HG03565 (cell line): Measurements from ENCODE around the gene IQCM.
"Not testable (repeated sequence)": the region's sequence is repeated elsewhere in the genome, so short reads cannot be mapped to it uniquely, and the experiment has no call there.

Experiments
- ATAC-seq: cut with Tn5 transposase; IDR thresholded peaks from one replicate; pipeline ENCODE4 v1.9.1; 2021; ENCODE audit warnings: mild to moderate bottlenecking, moderate library complexity; ENCODE audit not compliant: unreplicated experiment

Gene IQCM

GRCh38 chr4:149500806-149501205, 314.8 kb downstream of the IQCM start:
- no peak for ATAC-seq

GRCh38 chr4:149499726-149500125, 315.9 kb downstream of the IQCM start:
- ATAC-seq = no peak

- ATAC-seq = no peak
Measured at GRCh38 chr4:149498246-149498645, 317.4 kb downstream of the IQCM start.

- ATAC-seq = no peak
Measured at GRCh38 chr4:149493492-149493891, 322.2 kb downstream of the IQCM start.

GRCh38 chr4:149489321-149489720, 326.3 kb downstream of the IQCM start:
- no peak for ATAC-seq

GRCh38 chr4:149486861-149487260, 328.8 kb downstream of the IQCM start:
- ATAC-seq = no peak

GRCh38 chr4:149468669-149469068, 347.0 kb downstream of the IQCM start:
- not testable (repeated sequence) for ATAC-seq

GRCh38 chr4:149466446-149466845, 349.2 kb downstream of the IQCM start:
- no peak for ATAC-seq

GRCh38 chr4:149465955-149466354, 349.7 kb downstream of the IQCM start:
- no peak for ATAC-seq

- ATAC-seq = no peak
Measured at GRCh38 chr4:149443537-149443936, 372.1 kb downstream of the IQCM start.

- ATAC-seq = no peak
Measured at GRCh38 chr4:149441338-149441737, 374.3 kb downstream of the IQCM start.

GRCh38 chr4:149426461-149426860, 389.2 kb downstream of the IQCM start:
- no peak for ATAC-seq

- ATAC-seq = no peak
Measured at GRCh38 chr4:149409555-149409962, 406.1 kb downstream of the IQCM start.

GRCh38 chr4:149409146-149409545, 406.5 kb downstream of the IQCM start:
- ATAC-seq = no peak

- ATAC-seq = no peak
Measured at GRCh38 chr4:149404143-149404542, 411.5 kb downstream of the IQCM start.

- ATAC-seq = no peak
Measured at GRCh38 chr4:149403081-149403480, 412.6 kb downstream of the IQCM start.

- ATAC-seq = no peak
Measured at GRCh38 chr4:149398993-149399392, 416.6 kb downstream of the IQCM start.

GRCh38 chr4:149370785-149371420, 444.7 kb downstream of the IQCM start:
- peak; percentile 84 for ATAC-seq

GRCh38 chr4:149370002-149370401, 445.6 kb downstream of the IQCM start:
- no peak for ATAC-seq

- ATAC-seq = no peak
Measured at GRCh38 chr4:149353241-149353640, 462.4 kb downstream of the IQCM start.

GRCh38 chr4:149349541-149349940, 466.1 kb downstream of the IQCM start:
- no peak for ATAC-seq

GRCh38 chr4:149347139-149347538, 468.5 kb downstream of the IQCM start:
- ATAC-seq = no peak

- ATAC-seq = no peak
Measured at GRCh38 chr4:149345424-149345823, 470.2 kb downstream of the IQCM start.
